GM19328 (cell line): Measurements from ENCODE around the gene HBG2.

Experiments used
- ATAC-seq: cut with Tn5 transposase; IDR thresholded peaks from one replicate; pipeline ENCODE4 v1.9.1; 2021; ENCODE audit warnings: mild to moderate bottlenecking, moderate library complexity; ENCODE audit not compliant: unreplicated experiment

The HBG2 gene

DNA sequence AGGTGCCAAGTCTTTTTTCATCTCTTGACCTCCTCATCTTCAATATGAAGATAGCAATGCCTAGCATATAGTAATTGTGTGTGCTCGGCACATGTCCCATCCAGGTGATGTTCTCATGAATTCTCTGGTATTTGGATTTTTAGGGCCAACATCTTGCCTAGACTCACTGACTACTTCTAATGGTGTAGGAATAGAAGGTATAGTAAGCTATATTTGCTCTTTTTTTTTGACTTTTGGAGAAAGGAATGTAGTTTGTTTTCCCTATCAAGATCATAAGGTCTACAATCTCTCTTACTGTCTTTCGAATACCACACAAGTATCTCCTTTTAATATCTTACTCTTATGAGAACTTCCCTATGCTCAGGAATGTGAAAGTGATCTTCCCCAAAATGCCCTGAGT, 23.5 kb downstream of the HBG2 start:
- ATAC-seq, result no peak

DNA sequence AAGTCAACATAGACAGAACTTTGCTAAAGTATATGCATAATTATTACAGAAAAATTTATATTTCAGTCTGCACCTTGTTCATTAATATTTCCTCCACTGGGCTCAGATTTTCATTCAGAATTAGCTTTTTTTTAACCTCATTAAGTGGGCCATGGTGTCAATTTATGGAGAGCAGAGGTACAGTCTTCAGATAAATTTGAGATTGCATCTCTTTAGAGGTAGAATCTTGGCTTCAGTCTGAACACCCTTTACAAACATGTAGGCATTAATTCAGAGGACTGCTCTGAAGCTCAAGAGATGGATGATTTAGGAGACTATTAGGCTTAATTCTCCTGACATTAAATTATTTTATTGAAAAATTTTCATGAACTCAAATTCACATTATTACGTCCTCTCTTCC, 24.3 kb downstream of the HBG2 start:
- ATAC-seq, result no peak

DNA sequence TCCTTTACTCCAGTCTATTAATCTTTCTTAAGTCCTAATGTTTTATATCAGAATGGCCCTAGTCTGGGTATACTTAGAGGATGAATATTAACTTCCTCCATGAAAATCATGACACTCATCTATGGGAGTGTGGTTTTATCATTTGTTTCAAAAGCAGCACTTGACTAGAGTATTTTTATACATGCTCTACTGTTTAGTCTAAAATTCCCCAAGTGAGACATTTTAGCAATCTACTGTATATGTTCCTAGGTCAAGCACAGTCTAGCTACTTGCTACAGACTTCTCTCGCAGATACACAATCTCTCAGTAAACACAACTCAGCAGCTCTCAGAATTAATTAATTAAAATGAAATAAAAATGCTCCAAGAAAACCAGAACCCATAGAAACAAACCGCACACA, 24.8 kb downstream of the HBG2 start:
- no peak for ATAC-seq

DNA sequence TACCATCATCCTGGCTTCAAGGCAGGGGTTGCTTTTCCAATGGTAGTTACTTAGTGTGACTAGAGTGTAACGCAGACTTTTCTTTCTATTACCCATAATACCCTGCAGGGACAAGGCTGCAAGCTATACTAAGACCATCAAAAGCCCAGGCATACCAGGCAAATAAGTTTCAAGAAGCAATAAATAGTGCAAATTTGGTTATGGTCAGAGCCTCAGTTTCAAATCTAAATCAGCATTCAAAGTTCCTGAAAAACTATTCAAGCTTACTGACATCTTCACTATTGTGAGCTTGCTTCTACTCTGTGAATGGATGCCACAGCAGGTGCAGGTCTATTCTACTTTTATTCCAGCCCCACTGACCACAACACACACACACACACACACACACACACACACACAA, 25.2 kb downstream of the HBG2 start:
- ATAC-seq, result no peak

DNA sequence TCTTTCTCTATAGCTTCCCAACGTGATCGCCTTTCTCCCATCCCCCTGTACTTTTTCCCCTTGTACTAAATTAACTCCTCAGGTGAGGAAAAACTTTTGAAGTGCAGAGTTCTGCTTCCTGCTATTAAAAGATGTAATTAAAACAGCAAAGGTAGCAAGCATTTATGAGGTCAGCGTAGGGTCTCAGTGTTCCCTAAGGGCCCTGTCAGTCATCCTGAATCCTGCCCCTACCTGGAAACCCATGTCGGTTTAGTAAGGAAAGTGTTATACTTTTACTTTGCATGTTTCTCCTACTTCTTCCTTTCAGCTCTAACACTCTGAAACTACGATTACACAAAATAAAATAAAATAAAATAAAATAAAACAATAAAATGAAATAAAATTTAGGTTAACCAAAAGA, 26.5 kb downstream of the HBG2 start:
- ATAC-seq, result no peak

DNA sequence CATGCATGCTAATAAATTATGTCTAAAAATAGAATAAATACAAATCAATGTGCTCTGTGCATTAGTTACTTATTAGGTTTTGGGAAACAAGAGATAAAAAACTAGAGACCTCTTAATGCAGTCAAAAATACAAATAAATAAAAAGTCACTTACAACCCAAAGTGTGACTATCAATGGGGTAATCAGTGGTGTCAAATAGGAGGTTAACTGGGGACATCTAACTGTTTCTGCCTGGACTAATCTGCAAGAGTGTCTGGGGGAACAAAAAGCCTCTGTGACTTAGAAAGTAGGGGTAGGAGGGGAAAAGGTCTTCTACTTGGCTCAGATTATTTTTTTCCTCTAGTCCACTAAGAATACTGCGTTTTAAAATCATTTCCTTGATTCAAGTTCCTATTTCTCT, 26.9 kb downstream of the HBG2 start:
- ATAC-seq, result no peak

DNA sequence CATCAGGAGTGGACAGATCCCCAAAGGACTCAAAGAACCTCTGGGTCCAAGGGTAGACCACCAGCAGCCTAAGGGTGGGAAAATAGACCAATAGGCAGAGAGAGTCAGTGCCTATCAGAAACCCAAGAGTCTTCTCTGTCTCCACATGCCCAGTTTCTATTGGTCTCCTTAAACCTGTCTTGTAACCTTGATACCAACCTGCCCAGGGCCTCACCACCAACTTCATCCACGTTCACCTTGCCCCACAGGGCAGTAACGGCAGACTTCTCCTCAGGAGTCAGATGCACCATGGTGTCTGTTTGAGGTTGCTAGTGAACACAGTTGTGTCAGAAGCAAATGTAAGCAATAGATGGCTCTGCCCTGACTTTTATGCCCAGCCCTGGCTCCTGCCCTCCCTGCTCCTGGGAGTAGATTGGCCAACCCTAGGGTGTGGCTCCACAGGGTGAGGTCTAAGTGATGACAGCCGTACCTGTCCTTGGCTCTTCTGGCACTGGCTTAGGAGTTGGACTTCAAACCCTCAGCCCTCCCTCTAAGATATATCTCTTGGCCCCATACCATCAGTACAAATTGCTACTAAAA, 27.8 kb downstream of the HBG2 start, which contains the start of gene HBB:
TSS of gene HBB (minus strand) at position 340 of the 579 bp plus-strand sequence. CDS start at position 290, 50 bp downstream.
- ATAC-seq, result no peak

DNA sequence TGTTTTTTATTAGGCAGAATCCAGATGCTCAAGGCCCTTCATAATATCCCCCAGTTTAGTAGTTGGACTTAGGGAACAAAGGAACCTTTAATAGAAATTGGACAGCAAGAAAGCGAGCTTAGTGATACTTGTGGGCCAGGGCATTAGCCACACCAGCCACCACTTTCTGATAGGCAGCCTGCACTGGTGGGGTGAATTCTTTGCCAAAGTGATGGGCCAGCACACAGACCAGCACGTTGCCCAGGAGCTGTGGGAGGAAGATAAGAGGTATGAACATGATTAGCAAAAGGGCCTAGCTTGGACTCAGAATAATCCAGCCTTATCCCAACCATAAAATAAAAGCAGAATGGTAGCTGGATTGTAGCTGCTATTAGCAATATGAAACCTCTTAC, 29.1 kb downstream of the HBG2 start:
- ATAC-seq, result no peak

DNA sequence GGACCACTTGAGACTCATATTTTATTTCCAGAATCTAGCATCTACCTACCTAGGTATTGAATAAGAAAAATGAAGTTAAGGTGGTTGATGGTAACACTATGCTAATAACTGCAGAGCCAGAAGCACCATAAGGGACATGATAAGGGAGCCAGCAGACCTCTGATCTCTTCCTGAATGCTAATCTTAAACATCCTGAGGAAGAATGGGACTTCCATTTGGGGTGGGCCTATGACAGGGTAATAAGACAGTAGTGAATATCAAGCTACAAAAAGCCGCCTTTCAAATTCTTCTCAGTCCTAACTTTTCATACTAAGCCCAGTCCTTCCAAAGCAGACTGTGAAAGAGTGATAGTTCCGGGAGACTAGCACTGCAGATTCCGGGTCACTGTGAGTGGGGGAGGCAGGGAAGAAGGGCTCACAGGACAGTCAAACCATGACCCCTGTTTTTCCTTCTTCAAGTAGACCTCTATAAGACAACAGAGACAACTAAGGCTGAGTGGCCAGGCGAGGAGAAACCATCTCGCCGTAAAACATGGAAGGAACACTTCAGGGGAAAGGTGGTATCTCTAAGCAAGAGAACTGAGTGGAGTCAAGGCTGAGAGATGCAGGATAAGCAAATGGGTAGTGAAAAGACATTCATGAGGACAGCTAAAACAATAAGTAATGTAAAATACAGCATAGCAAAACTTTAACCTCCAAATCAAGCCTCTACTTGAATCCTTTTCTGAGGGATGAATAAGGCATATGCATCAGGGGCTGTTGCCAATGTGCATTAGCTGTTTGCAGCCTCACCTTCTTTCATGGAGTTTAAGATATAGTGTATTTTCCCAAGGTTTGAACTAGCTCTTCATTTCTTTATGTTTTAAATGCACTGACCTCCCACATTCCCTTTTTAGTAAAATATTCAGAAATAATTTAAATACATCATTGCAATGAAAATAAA, 29.8 kb downstream of the HBG2 start:
- ATAC-seq, result no peak

DNA sequence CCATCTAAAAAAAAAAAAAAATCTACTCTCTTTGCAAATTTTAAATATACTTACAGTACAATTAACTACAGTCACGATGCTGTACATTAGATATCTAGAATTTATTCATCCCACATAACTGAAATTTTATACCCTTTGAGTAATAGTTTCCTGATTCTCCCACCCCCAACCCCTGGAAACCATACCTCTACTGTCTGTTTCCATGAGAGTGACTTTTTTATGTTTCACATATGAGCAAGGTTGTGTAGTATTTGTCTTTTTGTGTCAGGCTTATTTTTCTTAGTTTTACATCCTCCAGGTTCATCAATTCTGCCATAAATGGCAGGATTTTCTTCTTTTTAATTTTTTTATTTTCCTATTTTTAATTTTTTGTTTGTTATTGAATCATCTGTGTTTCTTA, 30.9 kb downstream of the HBG2 start:
- no peak for ATAC-seq

DNA sequence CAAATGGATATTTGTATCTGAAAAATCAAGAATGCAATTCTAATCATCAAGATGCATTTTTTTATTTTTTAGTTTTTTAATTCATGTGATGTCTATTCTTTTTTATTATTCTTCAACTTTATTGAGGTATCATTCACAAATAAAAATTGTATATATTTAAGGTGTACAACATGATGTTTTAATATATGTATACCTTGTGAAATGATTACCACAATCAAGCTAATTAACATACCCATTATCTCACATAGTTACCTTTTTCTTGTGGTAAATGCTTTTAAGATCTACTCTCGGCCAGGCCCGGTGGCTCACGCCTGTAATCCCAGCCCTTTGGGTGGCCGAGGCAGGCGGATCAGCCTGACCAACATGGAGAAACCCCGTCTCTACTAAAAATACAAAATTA, 31.4 kb downstream of the HBG2 start:
- ATAC-seq, result no peak

DNA sequence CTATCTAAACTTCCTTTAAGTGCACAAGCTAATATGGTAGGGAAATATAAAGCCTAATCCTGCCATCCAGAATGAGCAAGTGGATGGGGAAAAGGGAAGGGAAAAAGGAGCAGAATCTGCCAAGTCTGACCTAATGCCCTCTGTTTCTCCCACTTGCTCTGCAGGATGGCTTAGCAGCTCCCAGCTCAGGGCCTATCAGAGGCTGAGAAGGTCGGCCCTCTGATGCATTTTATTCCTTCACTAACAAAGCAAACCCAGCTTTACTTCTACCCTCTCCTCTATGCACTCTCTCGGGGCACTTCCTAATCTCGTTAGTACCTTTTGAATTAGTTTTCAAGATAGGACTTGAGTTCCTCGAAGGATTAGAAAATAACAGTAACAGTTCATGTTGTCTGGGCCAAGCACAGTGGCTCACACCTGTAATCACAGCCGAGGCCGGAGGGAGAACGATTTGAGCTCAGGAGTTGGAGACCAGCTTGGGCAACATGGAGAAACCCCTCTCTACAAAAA, 44.1 kb downstream of the HBG2 start:
- no peak for ATAC-seq

DNA sequence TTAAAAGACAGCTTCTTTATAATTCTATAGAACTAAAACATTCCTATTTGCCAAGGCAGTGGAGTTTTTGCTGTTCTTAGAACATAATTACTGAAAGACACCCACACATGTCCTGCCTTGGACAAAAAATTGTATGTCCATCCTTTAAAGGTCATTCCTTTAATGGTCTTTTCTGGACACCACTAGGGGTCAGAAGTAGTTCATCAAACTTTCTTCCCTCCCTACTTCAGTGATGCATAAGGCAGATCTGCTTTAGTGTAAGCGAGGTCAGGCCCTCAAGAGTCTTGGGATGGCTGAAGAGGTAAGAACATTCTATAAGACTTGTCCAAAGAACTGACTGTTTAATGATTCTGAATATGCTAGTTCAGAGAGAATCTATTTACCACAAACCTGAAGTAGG, 49.8 kb downstream of the HBG2 start:
- no peak for ATAC-seq

DNA sequence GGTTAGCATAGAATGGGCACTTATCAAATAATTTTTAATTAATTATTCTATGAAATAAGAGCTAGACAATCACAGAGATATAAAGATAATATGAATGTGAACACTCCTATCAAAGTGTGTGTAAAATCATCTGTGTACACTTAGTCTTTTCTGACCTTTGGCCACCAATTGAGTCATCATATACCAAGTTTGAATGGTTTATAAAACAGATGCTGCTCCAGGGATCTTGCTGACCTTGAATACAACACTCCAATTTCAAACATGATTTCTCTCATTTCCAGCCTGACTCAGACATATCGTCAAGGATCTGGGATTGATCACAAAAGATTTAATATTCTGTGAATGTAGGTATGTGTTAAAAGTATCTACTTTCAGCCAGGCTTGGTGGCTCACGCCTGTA, 51.2 kb downstream of the HBG2 start:
- ATAC-seq, result no peak
